GM21825 (cell line): ENCODE results near the gene LRRC4C.

Source experiments
- ATAC-seq: cut with Tn5 transposase; IDR thresholded peaks from one replicate; pipeline ENCODE4 v1.9.1; 2021; ENCODE audit warnings: mild to moderate bottlenecking, moderate library complexity; ENCODE audit not compliant: unreplicated experiment

Gene LRRC4C

DNA sequence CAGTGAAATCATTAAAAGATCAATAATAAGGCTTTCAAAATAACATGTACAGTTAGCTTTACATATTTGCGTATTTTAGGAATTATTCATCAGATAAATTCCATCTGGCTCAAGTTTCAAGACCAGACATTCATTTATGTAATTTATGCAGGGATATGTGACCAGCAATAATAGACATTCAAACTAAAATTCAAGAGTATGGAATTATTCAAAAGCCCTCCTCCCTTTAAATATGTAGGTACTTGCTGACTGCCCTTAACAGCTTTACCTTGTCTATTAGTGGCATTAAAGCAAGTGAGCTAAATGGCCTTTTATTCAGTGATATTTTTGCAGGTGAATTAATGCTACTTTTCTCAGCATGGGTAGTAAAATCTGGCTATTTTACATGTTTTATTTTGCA, 126.1 kb downstream of the LRRC4C start:
- no peak for ATAC-seq

DNA sequence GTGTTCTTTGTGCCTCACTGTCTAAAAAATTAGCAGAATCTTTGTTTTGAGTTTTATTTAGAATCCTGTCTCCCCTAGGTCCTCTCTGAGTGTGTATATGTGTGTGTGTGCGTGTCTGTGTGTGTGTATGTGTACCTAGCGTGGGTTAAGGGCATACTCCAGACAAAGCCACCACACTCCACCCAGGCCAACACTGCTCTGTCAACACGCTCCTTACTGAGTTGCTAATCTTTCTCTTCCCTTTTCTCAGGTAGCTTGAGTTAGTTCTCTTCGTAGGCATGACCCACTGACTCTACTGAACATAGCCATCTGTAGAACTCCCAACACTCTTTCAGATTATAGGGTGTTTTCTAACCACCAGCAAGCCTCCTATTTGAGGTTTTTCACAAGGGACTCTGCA, 131.1 kb downstream of the LRRC4C start:
- ATAC-seq = no peak

DNA sequence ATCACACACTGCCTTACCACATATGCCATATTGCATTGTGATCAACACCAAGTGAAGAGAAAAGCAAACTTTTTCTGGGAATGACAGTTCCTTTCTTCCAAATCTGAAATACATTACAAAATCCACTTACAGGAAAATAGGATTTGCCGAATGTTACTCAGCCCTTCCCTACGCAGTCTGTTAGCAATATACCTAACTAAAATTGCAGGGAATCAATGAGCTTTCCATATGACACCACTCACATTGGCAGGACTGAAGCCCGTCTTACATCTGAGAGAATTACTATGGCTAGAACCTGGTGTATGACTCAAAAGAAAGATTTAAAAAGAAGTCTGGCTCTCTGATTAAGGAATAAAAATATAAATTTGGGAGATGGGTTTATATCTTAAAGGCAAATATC, 136.0 kb downstream of the LRRC4C start:
- ATAC-seq = no peak

DNA sequence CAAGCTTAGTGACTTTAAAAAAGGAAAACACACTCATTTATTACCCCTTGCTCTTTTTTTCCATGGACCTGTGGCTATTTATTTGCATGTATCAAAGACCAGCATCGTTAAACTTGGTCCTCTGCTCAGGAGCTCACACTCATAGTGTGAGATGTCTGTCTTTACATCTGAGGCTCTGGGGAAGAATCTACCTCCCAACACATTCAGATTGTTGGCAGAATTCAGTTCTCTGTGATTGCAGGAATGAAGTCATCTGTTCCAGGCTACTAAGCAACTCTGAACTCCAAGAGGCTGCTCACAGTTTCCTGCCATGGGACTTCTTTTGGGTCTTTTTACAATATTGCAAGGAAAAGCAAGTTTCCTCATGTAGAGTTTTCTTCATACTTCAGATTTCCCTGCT, 138.8 kb downstream of the LRRC4C start:
- ATAC-seq = no peak

DNA sequence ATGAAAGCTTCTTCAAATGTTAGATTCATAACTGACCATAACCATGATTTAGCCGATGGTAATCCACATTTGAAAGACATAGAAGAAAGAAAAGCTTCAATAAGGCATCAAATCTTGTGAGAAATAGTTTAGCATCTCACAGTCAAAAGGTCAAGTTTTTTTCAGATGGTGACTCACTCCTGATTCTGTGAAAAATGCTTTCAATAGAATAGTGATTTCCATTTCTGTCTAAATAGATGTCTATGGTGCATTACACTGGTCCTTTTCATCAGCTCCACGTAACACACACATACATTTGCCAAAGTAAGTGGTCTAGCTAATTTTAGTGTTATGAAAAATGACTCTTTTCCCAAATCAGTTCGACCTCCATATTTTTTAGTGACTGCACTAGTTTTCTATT, 139.2 kb downstream of the LRRC4C start:
- ATAC-seq = no peak

DNA sequence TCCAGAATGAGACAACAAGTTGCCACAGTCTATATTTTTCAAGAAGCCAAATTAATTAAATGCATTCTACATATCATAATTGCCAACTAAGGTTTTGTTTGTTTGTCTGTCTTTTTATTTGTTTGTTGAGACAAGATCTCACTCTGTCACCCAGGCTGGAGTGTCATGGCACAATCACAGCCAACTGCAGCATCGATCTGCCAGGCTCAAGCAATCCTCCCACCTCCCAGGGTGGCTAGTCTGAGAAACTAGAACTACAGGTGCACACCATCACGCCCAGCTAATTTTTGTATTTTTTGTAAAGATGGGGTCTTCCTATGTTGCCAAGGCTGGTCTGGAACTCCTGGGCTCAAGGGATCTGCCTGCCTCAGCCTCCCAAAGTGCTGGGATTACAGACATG, 140.0 kb downstream of the LRRC4C start:
- ATAC-seq = no peak

DNA sequence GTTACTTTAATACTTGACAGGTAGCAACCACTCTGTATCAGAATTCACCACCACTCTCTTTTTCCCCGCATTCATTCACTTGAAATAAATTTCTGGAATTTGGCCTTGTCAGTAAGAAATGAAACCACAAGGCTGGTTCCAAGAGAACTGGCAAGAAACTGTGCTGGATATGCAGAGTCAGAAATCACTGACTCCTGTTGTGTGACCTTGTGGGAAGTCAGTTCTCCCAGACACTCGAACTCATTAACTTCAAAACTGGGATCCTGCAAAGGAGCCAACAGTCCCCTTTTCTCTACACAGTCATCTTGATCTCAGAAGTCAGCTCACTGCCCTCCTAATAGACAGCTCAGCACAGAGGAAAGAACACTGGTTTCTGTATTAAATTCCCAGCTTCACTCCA, 142.7 kb downstream of the LRRC4C start:
- no peak for ATAC-seq

DNA sequence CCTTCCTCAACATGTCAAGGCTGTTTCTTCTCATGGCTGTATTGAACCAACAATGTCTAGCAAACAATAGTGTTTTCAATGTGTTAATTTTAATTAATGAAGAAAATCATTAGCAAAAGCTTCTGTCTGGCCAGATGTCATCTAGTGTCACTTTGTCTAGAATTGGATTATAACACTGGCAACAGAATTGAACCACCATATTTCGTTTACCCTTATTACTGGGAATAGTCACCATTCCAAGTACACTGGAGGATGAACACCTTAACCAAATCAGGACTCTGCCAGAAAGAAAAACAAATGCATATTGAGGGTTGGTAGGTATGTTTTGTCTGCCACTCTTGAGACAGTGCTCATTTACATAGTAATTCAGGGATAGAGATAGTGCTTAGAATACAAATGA, 146.2 kb downstream of the LRRC4C start:
- ATAC-seq = no peak

DNA sequence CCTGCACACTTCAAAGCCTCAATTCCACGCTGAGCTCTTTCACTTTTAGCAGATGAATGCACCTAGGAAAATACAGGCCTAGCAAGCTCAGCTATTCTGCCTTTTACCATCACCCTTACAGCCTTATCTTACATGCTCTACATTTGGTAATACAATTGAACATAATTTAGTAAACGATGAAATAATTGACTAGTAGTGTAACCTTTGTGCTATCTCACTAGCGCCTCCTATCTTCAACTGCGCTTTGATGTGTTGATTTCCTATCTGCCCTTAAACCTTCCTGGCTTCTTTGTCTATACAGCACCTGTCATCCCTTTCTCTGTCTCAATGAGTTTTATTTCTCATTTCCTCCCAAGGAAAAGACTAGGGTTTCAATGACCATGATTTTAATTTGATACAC, 149.7 kb downstream of the LRRC4C start:
- no peak for ATAC-seq

DNA sequence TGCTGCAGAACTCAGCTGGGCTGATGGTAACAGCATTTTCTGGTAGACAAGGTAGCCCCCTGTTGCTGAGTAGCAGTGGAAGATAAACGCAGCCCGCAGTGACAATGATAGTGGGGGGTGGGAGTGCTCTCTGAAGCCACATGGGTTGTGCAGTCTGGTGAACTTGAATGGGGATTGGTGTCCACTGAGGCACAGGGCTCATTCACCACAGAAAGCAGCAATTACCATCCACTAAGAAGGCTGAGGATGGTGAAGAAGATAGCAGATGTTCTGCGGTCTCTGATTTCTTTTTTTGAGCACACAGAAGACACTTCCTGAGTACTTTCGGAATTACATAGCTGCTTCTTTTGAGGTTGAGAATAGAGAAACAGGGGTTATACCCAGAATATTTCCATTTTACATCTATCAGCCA, 150.3 kb downstream of the LRRC4C start:
- peak; percentile 72 for ATAC-seq

DNA sequence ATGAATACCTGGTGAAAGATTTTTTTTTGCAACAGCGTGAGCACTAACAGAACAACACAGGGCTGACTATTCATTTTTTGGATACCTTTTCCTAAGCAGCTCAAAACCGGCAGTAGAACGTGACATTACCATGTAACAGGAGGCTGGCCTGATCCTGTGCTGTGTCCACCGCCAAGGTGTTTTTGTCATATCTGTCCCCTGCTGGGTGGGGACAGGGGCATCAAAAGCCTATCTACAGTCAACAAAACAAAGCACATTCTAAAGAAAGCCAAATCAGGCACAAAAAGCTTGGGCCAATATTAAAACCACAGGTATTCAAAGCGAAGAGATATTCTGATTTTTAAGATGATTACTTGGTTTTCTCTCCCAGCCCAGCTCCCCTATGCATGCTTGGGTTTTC, 151.2 kb downstream of the LRRC4C start:
- ATAC-seq = no peak

DNA sequence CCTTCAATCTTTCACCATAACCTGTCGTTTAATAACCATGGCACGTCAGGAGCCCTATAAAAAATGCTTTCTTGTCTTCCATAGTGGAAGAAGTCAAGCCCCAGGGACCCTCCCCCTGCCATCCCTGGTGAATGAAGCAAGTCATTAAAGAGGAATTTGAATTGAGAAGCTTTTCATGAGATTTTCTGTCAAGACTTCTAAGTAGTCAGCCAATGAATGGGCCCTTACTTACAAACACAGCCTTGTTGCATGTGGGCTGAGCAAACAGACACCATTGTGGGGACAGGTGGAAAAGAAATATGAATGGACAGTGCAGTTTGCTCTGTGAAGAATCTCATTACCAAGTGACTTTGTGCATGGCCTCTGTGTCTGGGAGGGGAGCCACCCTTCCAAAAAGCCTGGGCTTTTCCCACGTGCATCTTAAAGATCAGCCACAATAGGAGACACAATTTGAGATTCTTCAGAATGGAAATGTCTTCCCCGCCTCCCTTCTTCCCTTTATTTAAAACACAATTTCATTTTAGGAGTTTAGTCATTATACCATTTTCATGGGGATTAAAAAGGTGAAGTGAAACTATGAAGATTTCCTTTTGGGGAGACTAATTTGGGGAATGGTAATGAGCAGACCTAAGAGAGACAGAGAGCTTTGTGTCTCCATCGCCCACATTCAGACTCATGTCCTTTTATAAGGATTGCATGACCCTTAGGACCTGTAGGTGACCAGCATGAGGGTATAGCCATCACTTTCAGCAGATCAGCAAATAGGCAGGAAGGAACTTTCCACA, 152.0 kb downstream of the LRRC4C start:
- no peak for ATAC-seq

DNA sequence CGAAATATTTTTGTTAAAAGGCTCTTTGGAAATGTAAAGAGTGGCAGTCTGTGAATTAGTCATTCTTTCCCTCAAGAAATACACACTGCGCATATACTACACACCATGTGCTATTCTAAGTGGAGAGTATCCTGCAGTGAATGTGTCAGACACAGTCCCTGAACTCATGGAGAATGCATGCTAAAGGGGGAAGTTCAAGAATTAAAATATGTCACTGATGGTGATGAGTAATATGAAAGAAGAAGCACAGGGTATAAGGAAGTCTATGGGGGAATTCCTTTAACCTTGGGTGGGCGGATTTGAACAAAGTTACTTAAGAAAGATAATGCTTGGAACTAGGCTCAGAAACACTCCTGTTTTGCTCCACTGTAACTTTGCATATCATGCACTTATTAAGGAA, 153.0 kb downstream of the LRRC4C start:
- ATAC-seq = no peak

DNA sequence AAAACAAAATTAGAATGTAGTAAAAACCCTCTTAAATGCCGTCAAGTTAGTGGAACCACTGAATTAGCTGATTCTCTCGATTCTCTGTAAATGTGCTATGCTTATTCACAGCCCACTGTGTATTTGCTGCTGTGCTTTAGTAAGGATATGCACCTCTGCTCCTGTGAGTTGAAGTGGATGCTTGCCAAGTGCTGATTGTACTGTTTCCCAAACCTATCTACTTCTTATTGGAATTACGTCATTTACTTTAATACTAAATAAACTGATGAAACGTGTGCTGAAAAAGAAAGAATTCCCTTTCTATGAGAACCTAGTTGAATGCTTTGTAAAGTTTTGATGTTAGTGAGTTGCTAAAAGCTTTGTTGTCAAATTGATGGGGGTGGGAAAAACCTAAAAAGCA, 158.4 kb downstream of the LRRC4C start:
- ATAC-seq = no peak

DNA sequence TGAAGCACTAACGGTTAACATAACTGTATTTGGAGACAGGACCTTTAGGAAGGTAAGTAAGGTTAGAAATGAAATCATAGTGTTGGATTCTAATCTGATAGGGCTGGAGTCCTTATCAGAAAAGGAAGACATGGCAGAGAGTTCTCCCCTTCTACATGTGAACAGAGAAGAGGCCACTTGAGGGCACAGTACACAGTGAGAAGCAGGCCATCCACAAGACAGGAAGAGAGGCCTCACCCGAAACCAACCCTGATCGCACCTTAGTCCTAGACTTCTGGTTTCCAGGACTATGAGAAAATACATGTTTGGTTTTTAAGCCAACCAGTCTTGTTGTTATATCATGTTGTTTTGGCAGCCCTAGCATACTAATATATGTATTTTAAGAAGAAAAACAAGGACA, 170.0 kb downstream of the LRRC4C start:
- ATAC-seq = no peak

DNA sequence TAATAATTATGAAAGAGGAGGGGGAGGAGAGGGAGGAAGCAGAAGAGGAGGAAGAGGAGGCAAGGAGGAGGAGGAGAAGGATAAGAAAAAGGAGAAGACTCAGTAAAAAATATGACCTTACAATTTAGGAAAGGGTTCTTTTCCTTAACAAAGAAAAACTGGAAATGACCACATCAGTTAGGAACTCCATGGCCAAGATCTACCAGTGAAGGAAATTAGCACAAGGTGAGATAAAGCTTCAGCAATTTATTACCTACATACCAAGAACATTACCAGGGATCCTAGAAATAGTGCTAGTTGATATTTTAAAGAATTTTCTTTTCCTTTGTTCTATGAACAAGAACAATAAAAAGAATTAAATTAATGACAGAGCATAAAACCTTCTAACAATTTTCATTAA, 172.7 kb downstream of the LRRC4C start:
- ATAC-seq = no peak

DNA sequence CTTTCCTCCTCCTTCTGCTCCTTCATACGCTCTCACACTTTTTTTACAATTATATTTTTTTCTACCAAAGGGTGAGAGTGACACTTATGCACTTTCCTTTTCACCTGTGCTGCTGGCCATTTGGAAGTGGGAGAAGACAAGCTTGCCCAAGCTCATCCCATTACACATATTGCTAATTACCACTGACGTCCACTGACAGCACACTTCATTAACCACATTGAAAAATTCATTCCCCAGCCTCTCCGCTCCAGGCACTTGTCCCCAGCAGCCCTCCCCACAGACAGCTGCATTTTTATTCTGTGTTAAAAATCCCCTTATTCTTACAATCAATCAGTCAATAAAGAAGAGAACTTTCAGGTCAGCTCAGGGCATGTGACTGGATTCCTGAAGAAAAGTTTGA, 175.1 kb downstream of the LRRC4C start:
- ATAC-seq = no peak

DNA sequence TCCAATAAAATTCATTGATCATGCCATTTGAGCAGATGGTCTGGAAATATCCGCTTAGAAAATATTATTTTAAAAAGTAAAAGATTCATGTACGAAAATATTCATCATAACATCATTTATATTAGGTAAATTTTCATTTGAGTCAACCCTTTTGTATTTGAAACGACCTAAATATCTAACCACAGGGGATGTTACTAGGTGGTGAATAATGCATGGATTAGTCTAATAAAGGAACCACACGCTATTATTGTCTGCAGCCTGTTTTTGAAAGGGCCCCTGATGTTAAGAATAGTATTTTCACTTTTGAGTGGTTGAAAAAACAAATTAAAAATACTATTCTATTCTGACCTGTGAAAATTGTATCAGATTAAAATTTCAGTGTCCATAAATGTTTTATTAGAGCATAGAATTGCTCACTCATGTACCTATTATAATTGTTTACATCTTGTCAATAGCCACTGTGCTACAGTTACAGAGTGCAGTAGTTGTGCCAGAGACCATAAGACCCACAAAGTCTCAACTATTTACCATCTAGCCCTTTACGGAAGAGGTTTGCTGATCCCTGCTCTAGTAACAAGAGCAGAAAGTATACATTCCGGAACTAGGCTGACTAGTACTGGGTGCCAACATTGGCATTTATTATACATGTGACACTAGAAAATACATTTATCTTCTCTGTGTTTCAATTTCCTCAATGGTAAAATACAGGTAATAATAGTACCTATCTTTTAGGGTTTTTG, 176.1 kb downstream of the LRRC4C start:
- no peak for ATAC-seq

DNA sequence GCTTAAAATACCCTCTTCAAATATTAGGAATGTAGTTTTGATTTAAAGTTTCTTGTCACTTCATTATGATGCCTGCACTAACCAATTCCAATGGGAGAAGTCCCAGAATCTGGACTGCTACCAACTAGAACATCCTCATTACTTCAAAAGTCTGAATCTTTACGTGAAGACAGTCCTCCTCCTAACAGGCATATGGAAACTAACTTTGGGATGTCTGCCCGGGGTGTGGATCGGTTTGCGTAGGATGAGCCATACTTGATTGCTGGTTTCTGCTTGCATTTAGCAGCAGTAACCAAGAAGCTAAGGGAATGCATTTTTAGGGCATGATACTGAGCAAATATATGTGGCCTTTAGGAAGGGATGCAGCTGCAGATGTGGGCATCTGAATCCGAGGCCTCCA, 177.1 kb downstream of the LRRC4C start:
- ATAC-seq = no peak

DNA sequence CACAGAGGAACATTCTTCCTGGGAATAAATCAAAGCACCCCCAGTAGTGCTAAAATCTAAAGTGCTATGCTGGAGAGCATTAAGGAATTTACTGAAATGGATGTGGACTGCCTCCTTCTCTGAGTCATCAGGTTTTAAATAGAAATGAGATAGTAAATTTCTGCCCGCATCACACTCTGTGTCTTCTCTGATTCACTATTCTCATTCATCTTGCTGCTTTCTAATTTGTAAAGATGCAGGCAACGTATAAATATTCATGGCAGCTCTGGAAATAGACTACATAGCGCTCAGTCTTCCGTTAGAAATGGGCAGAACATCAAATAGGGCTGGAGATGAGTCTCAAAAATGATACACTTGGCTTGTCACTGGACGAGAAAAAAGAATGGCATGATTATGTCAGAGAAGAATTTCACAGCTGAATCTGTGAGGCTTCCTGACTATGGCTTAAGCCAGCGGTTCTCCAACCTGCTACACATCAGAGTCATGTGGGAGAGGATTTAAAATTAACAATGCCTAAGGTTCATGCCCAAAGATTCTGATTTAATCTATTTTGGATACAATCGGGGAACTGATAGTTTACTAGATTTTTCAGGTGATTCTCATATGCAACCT, 178.2 kb downstream of the LRRC4C start:
- ATAC-seq = no peak

DNA sequence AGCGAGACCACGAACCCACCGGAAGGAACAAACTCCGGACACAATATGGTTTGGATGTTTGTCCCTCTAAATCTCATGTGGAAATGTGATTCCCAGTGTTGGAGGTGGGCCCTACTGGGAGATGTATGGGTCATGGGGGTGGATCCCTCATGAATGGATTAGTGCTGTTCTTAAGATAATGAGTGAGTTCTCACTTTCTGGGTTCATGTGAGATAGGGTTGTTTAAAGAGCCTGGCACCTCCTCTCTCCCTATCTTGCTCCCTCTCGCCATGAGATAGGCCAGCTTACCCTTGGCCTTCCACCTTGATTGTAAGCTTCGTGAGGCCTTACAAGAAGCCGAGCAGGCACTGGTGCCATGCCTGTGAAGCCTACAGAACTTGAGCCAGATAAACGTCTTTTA, 184.6 kb downstream of the LRRC4C start:
- no peak for ATAC-seq

DNA sequence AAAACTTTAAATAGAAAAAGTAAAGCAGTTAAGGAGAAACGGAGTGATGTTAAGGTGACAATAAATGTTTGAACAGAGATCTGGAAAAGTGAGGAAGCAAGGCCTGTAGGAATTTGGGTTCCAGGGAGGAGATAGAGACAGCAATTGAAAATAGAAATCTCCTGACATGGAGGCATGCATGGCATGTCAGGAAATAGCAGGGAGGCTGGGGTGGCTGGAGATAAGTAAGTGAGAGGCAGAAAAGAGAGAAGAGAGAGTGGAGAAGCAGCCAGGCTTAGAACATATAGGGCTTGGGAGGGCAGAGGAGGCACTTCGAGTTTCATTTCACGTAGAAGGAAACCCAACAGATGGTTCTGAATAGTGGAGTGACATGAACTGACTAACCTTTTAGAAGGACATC, 185.5 kb downstream of the LRRC4C start:
- no peak for ATAC-seq
